MM.1S (cell line): Measurements from ENCODE around the gene BFSP1.

Experiments
- DNase-seq: peaks from one replicate; pipeline ENCODE4 v3.0.0-alpha.2; 2015
- H2AFZ ChIP-seq: fragments of 300-600 bp; sonication (generic); 2 replicates; pipeline ENCODE4 v1.6.0; 2016; ENCODE audit warnings: antibody characterized with exemption, low read length
- H3F3A ChIP-seq: fragments of 300-600 bp; sonication (generic); 2 replicates; pipeline ENCODE4 v1.6.1; 2016; ENCODE audit warnings: mild to moderate bottlenecking, antibody characterized with exemption, low read length, moderate library complexity, mixed read lengths; ENCODE audit not compliant: insufficient read depth
- H3K27ac ChIP-seq: fragments of 300-600 bp; sonication (generic); 2 replicates; pipeline ENCODE4 v1.5.1; 2016; ENCODE audit warnings: mild to moderate bottlenecking, low read length
- H3K27me3 ChIP-seq: fragments of 300-600 bp; sonication (generic); replicated peaks from 2 replicates; pipeline ENCODE4 v1.6.0; 2016; ENCODE audit warnings: low read length; ENCODE audit not compliant: insufficient read depth
- H3K36me3 ChIP-seq: fragments of 300-600 bp; sonication (generic); replicated peaks from 2 replicates; pipeline ENCODE4 v1.6.1; 2016; ENCODE audit warnings: mild to moderate bottlenecking, low read length, mixed read lengths; ENCODE audit not compliant: insufficient read depth
- H3K4me1 ChIP-seq: fragments of 300-600 bp; sonication (generic); 2 replicates; pipeline ENCODE4 v1.6.1; 2016; ENCODE audit warnings: low read length, mixed read lengths
- H3K4me2 ChIP-seq: fragments of 300-600 bp; sonication (generic); 2 replicates; pipeline ENCODE4 v1.6.0; 2016; ENCODE audit warnings: low read depth, low read length
- H3K4me3 ChIP-seq: fragments of 300-600 bp; sonication (generic); 2 replicates; pipeline ENCODE4 v1.5.1; 2016; ENCODE audit warnings: low read length, mixed read lengths
- H3K79me2 ChIP-seq: fragments of 300-600 bp; sonication (generic); 2 replicates; pipeline ENCODE4 v1.6.1; 2016; ENCODE audit warnings: mixed run types, low read length, mixed read lengths
- H3K9ac ChIP-seq: fragments of 300-600 bp; sonication (generic); 2 replicates; pipeline ENCODE4 v1.6.1; 2016; ENCODE audit warnings: low read length, mixed read lengths
- H3K9me2 ChIP-seq: fragments of 300-600 bp; sonication (generic); replicated peaks from 2 replicates; pipeline ENCODE4 v1.6.1; 2016; ENCODE audit warnings: mild to moderate bottlenecking, low read length, mixed read lengths; ENCODE audit not compliant: insufficient read depth
- H3K9me3 ChIP-seq: fragments of 300-600 bp; sonication (generic); replicated peaks from 2 replicates; pipeline ENCODE4 v1.6.1; 2016; ENCODE audit warnings: mild to moderate bottlenecking, low read length, mixed read lengths; ENCODE audit not compliant: insufficient read depth
- H4K20me1 ChIP-seq: fragments of 300-600 bp; sonication (generic); 2 replicates; pipeline ENCODE4 v1.6.1; 2016; ENCODE audit warnings: mild to moderate bottlenecking, low read length, moderate library complexity, mixed read lengths; ENCODE audit not compliant: insufficient read depth
- CTCF ChIP-seq: fragments of 300-600 bp; sonication (generic); IDR thresholded peaks from 2 replicates; pipeline ENCODE4 v1.5.1; 2016; ENCODE audit warnings: antibody characterized with exemption, low read length, mixed read lengths
- EZH2 ChIP-seq: fragments of 300-600 bp; sonication (generic); optimal IDR thresholded peaks from 2 replicates; pipeline ENCODE3; 2017; ENCODE audit warnings: low read depth, mild to moderate bottlenecking, antibody characterized with exemption, low read length, mixed read lengths
- EZH2phosphoT487 ChIP-seq: fragments of 300-600 bp; sonication (generic); IDR thresholded peaks from 2 replicates; pipeline ENCODE4 v1.6.1; 2018; ENCODE audit warnings: antibody characterized with exemption, low read length

Gene BFSP1

DNA sequence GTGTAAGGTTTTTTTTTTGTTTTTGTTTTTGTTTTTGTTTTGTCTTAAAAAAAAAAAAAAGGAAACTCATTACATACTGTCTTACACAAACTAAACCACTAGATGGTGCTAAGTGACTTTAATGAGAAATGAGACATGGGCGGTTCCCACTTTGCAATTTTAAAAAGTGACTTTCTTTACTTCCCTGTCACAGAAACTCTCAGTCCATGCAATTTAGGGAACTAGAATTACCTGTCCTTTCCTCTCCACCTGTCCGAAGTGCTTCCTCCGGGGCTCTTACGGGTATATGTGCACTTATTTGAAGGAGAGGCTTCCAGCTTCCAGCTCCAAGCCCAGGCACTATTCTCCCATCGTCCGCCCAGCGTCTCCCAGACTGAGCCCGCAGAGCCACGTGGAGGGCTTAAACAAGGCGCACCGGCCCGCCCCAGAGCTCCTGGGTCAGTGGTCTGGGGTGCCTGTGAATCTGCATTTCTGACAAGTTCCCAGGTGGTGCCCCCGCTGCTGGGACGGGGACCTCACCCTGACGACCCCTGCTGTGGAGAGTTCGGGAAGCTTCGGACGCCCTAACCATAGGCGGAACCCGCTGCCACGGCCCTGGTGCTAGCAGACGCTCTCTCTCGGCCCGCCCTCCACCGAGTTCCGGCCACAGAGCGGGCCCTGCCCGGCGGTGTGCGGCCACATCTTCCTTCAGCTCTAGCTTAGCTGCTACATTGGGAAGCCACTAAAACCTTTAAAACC is 26.1 kb downstream of the BFSP1 start:
- Histone ChIP-seq H3K9ac (peak overlapping the region; percentile 37), H3K27ac (no peak overlapping the region), H3K9me3 (no peaks in the 10 kb centered on the region), H3K79me2 (no peaks in the 10 kb centered on the region), H3K36me3 (no peaks in the 10 kb centered on the region), H3K4me2 (peak overlapping the region; percentile 93), H3K4me1 (peaks cover 14% of the 10 kb centered on the region; the same call in 1 of the 2 replicates), H2AFZ (peak overlapping the region; percentile 92), H4K20me1 (no peaks in the 10 kb centered on the region), H3K9me2 (no peaks in the 10 kb centered on the region), H3F3A (no peaks in the 10 kb centered on the region), H3K27me3 (no peaks in the 10 kb centered on the region), H3K4me3 (peak overlapping the region; percentile 72)
- TF ChIP-seq EZH2 (no peak), CTCF (peak; percentile 74)
- peak; percentile 80 for DNase-seq

DNA sequence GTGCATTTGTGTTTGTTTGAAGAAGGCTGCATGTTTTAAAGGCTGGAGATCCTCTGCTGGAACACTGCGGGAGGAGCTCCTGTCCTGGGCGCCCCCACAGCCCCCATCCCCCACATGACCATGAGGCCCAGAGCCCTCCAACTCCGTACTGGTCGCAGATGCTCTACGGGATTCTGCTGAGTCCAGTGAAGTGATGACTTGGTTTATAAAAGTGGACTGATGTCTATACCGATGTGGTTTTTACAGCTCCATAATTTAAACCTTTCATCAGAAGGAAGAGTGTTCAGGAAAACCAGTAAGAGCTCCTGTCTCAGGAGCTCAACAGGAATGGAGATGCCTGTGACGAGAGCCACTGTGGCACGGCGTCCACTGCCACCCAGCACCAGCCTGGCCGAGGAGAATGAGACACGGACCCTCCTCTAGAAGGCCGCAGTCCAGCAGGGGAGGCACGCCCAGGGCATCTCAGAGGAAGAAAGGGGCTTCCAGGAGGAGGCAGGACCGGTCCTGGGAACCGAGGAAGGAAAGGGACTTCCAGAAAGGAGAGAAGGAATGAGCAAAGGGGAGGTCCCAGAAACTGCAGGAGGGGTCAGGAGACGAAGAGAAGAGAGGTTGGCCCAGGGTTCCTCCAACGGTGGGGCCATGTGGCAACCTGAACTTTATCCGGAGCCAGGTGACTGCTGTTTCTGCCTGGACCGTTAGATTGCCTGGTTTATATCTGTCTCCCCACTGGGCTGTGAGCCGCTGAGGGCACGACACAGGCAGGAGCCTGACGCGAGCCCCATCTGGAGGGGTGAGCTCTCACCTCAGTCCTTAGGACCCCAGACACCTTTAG is 26.9 kb downstream of the BFSP1 start:
- H3K9ac ChIP-seq: peak overlapping the region; percentile 37; the same call in 1 of the 2 replicates
- H3K9me2 ChIP-seq: no peaks in the 10 kb centered on the region
- no peaks in the 10 kb centered on the region for H3F3A ChIP-seq
- no peak overlapping the region for H3K27ac ChIP-seq
- H3K27me3 ChIP-seq: no peaks in the 10 kb centered on the region
- TF ChIP-seq EZH2: no peak
- TF ChIP-seq EZH2phosphoT487: no peak
- no peak for TF ChIP-seq CTCF
- DNase-seq: peak; percentile 11
- H2AFZ ChIP-seq: peak overlapping the region; percentile 92
- no peaks in the 10 kb centered on the region for H3K36me3 ChIP-seq
- H3K4me3 ChIP-seq: peak overlapping the region; percentile 72
- H3K4me2 ChIP-seq: peak overlapping the region; percentile 93
- H3K9me3 ChIP-seq: no peaks in the 10 kb centered on the region
- no peaks in the 10 kb centered on the region for H4K20me1 ChIP-seq
- H3K4me1 ChIP-seq: peaks cover 14% of the 10 kb centered on the region; the same call in 1 of the 2 replicates
- no peaks in the 10 kb centered on the region for H3K79me2 ChIP-seq

DNA sequence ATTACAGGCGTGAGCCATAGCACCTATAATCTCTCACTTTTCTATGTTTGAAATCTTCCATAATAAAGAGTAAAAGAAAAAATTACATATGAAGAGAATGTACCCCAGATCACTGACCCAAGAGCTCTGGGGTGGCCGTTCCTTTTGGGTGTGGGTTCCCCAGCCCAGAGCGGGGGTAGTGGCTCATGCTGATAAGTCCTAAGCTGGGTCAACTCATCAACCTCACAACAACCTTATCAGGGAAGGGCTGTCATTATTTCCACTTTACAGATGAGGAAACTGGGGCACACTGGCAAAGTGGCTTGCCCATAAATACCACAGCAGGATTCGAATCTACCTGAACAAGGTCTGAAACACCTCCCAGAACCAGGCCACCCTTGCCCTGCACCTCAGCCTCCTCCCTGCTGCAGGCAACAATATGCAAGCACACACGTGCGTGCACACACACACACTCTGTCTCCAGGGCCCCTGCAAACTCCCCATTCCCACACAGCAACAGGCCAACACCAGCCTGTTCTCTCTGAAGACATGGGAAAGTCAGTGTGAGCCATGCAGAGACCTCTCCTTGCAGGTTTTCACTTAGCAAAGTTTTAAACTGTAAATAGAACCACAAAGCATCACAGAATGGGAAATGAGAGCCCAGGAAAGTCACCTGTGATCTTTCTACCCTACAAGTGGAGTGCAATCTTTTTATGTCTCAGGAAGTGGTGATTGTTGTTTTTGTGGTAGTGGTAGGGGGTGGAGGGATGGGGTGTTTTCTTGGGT is 27.7 kb downstream of the BFSP1 start:
- Histone ChIP-seq H2AFZ (no peak overlapping the region), H3K4me2 (no peak overlapping the region)

More for the DNA sequence above, 27.7 kb downstream of the BFSP1 start:
- H3K27ac ChIP-seq: no peak overlapping the region
- no peaks in the 10 kb centered on the region for H3K79me2 ChIP-seq
- no peak overlapping the region for H3K4me3 ChIP-seq
- TF ChIP-seq EZH2 (no peak), CTCF (no peak)
- H3K27me3 ChIP-seq: no peaks in the 10 kb centered on the region
- no peaks in the 10 kb centered on the region for H3F3A ChIP-seq
- H3K4me1 ChIP-seq: peaks cover 14% of the 10 kb centered on the region; the same call in 1 of the 2 replicates
- H3K36me3 ChIP-seq: no peaks in the 10 kb centered on the region
- no peaks in the 10 kb centered on the region for H3K9me2 ChIP-seq
- no peaks in the 10 kb centered on the region for H3K9me3 ChIP-seq
- no peak overlapping the region for H3K9ac ChIP-seq
- H4K20me1 ChIP-seq: no peaks in the 10 kb centered on the region
- no peak for DNase-seq
